NCI-H345 treated with DMSO at 0.1 percent for 48 hours (cell line): ENCODE results near the gene UGT3A1.
"Not testable (repeated sequence)": the region's sequence is repeated elsewhere in the genome, so short reads cannot be mapped to it uniquely, and the experiment has no call there.

Experiments
- DNase-seq: peaks from one replicate; lab custom pipeline; 2025; ENCODE audit not compliant: unreplicated experiment; lab: John Stamatoyannopoulos, UW

UGT3A1 gene

GRCh38 chr5:35990941-35991611 lies at the start of gene UGT3A1:
Gene UGT3A1, minus strand, starts transcription at chr5:35991390. Its CDS starts 150 bp downstream, at chr5:35991240.
- DNase-seq: no peak

- no peak for DNase-seq
Measured at GRCh38 chr5:36035696-36036095, 44.5 kb upstream of the UGT3A1 start.

- not testable (repeated sequence) for DNase-seq
Measured at GRCh38 chr5:36034536-36035134, 43.4 kb upstream of the UGT3A1 start.

GRCh38 chr5:36033486-36033885 lies 42.3 kb upstream of the UGT3A1 start:
- no peak for DNase-seq

GRCh38 chr5:36033047-36033446 lies 41.9 kb upstream of the UGT3A1 start:
- no peak for DNase-seq

- no peak for DNase-seq
Measured at GRCh38 chr5:36031223-36031622, 40.0 kb upstream of the UGT3A1 start.

- no peak for DNase-seq
Measured at GRCh38 chr5:36029914-36030313, 38.7 kb upstream of the UGT3A1 start.

GRCh38 chr5:36028816-36029465 lies 37.8 kb upstream of the UGT3A1 start:
- no peak for DNase-seq

GRCh38 chr5:36027711-36028110 lies 36.5 kb upstream of the UGT3A1 start:
- no peak for DNase-seq

- no peak for DNase-seq
Measured at GRCh38 chr5:36026706-36027465, 35.7 kb upstream of the UGT3A1 start.

GRCh38 chr5:36022246-36022645 lies 31.1 kb upstream of the UGT3A1 start:
- DNase-seq: not testable (repeated sequence)

GRCh38 chr5:36019584-36019983 lies 28.4 kb upstream of the UGT3A1 start:
- DNase-seq: not testable (repeated sequence)

GRCh38 chr5:36017622-36018021 lies 26.4 kb upstream of the UGT3A1 start:
- no peak for DNase-seq

GRCh38 chr5:36017004-36017403 lies 25.8 kb upstream of the UGT3A1 start:
- DNase-seq: no peak

- no peak for DNase-seq
Measured at GRCh38 chr5:36013182-36013581, 22.0 kb upstream of the UGT3A1 start.

- no peak for DNase-seq
Measured at GRCh38 chr5:36009698-36010097, 18.5 kb upstream of the UGT3A1 start.

- DNase-seq: no peak
Measured at GRCh38 chr5:36007366-36007765, 16.2 kb upstream of the UGT3A1 start.

- DNase-seq: no peak
Measured at GRCh38 chr5:36006163-36006562, 15.0 kb upstream of the UGT3A1 start.

- DNase-seq: no peak
Measured at GRCh38 chr5:36001032-36001431, 9.8 kb upstream of the UGT3A1 start.

- no peak for DNase-seq
Measured at GRCh38 chr5:35999547-35999946, 8.4 kb upstream of the UGT3A1 start.

- DNase-seq: no peak
Measured at GRCh38 chr5:35996076-35996475, 4.9 kb upstream of the UGT3A1 start.

GRCh38 chr5:35990520-35990919 lies 670 bp downstream of the UGT3A1 start:
- no peak for DNase-seq
